SH-SY5Y (cell line): Measurements from ENCODE around the gene SMARCB1.

Experiments
- GATA2 ChIP-seq: IDR thresholded peaks from 2 replicates; pipeline ENCODE4 v1.6.1; 2011; ENCODE audit warnings: mild to moderate bottlenecking, low read depth, low read length
- GATA3 ChIP-seq: IDR thresholded peaks from 2 replicates; pipeline ENCODE4 v1.6.1; 2011; ENCODE audit warnings: low read depth, mild to moderate bottlenecking, low read length, moderate library complexity

SMARCB1 gene

GRCh38 chr22:23786752-23787599, at the start of gene SMARCB1:
TSS of gene SMARCB1 (plus strand) at chr22:23786966. CDS start at chr22:23787170, 204 bp downstream.
- no peak for TF ChIP-seq GATA2
- no peak for TF ChIP-seq GATA3

- TF ChIP-seq GATA3 (no peak), GATA2 (no peak)
Measured at GRCh38 chr22:23737696-23738095, 49.1 kb upstream of the SMARCB1 start.

- TF ChIP-seq GATA2, result no peak
Measured at GRCh38 chr22:23742505-23743264, 44.1 kb upstream of the SMARCB1 start.

- TF ChIP-seq GATA2, result no peak
Measured at GRCh38 chr22:23743303-23743705, 43.5 kb upstream of the SMARCB1 start.

- TF ChIP-seq GATA2 (no peak), GATA3 (no peak)
Measured at GRCh38 chr22:23744001-23744400, 42.8 kb upstream of the SMARCB1 start.

GRCh38 chr22:23744485-23744884, 42.3 kb upstream of the SMARCB1 start:
- TF ChIP-seq GATA2 (no peak), GATA3 (no peak)

GRCh38 chr22:23745791-23746190, 41.0 kb upstream of the SMARCB1 start:
- TF ChIP-seq GATA3, result no peak
- no peak for TF ChIP-seq GATA2

GRCh38 chr22:23749841-23750301, 36.9 kb upstream of the SMARCB1 start:
- TF ChIP-seq GATA2 (no peak), GATA3 (no peak)

- TF ChIP-seq GATA3, result no peak
- TF ChIP-seq GATA2, result no peak
Measured at GRCh38 chr22:23750367-23750713, 36.4 kb upstream of the SMARCB1 start.

GRCh38 chr22:23750714-23751440, 35.9 kb upstream of the SMARCB1 start, which contains the start of gene ZNF70:
TSS of gene ZNF70 (minus strand) at chr22:23751112. CDS start at chr22:23745140, 5,972 bp downstream.
- TF ChIP-seq GATA2 (no peak), GATA3 (no peak)

GRCh38 chr22:23751441-23751996, 35.2 kb upstream of the SMARCB1 start:
- no peak for TF ChIP-seq GATA3

GRCh38 chr22:23752090-23752691, 34.6 kb upstream of the SMARCB1 start:
- TF ChIP-seq GATA2, result no peak
- TF ChIP-seq GATA3, result no peak

GRCh38 chr22:23752750-23753149, 34.0 kb upstream of the SMARCB1 start:
- TF ChIP-seq GATA3 (no peak), GATA2 (no peak)

GRCh38 chr22:23753385-23753784, 33.4 kb upstream of the SMARCB1 start:
- no peak for TF ChIP-seq GATA3
- no peak for TF ChIP-seq GATA2
